Ovary (tissue), 9 donors: Measurements from ENCODE around the gene RAB3IL1. TPM values are rescaled to one million over a fixed set of nuclear protein-coding genes. Genes with fewer than 3 reads are reported as not detected.
"Not testable (repeated sequence)": the region's sequence is repeated elsewhere in the genome, so short reads cannot be mapped to it uniquely, and the experiment has no call there.

ENCODE experiments used
- DNase-seq, 5 donors: peaks; one replicate each; pipeline ENCODE4 v3.0.0-alpha.2; 2019 to 2020
- H3K27ac ChIP-seq, 2 donors: fragments of 200-600 bp; one replicate each; pipeline versions ENCODE4 v1.5.1 to v1.8.0; 2019 to 2022
- H3K27me3 ChIP-seq: fragments of 200-600 bp; one replicate; pipeline ENCODE4 v1.8.0; 2022
- H3K36me3 ChIP-seq: fragments of 200-600 bp; sonication (generic); one replicate; pipeline ENCODE4 v1.5.1; 2019
- H3K4me1 ChIP-seq: one replicate; pipeline ENCODE4 v1.8.1; 2013; ENCODE audit warnings: mild to moderate bottlenecking, moderate library complexity; ENCODE audit not compliant: insufficient read depth
- H3K4me3 ChIP-seq: fragments of 200-600 bp; sonication (generic); one replicate; pipeline ENCODE4 v1.5.1; 2017
- H3K9me3 ChIP-seq, 2 donors: fragments of 200-600 bp in 1 of 2; sonication (generic) in 1 of 2; one replicate each; pipeline versions ENCODE4 v1.5.1 to v1.8.1; 2013 to 2019; ENCODE audit warnings: mild to moderate bottlenecking in 1 of 2, moderate library complexity in 1 of 2
- EP300 ChIP-seq: sonication (generic); formaldehyde crosslinking; IDR thresholded peaks from one replicate; pipeline ENCODE4 v1.6.1; 2017; ENCODE audit warnings: antibody characterized with exemption
- POLR2A ChIP-seq: fragments of 450-650 bp; IDR thresholded peaks from one replicate; pipeline ENCODE4 v1.6.1; 2017; ENCODE audit warnings: antibody characterized with exemption, mild to moderate bottlenecking, moderate library complexity
- WGBS, 3 donors: extraction: QIAGEN DNeasy Blood & Tissue Kit in 1 of 3; methylation state at CpG; one replicate each; pipeline versions ENCODE4 v1.1.5 to v1.1.7; 2013 to 2017; 5-methylcytosine and 5-hydroxymethylcytosine counted together
- intact Hi-C, 4 donors: fragments of 100-400 bp; cut with DNase I; formaldehyde crosslinking; loops; one replicate each; pipeline versions ENCODE4 v1.11.0 to v1.15.1; 2022 to 2023
- polyA plus RNA-seq, 2 donors: library from polyadenylated mRNA; stranded (reverse); fragments of 200-250 nt in 1 of 2; fragments of 350-450 nt in 1 of 2; fragmentation: Illumina TruSeq in 1 of 2; extraction: RNeasy Lipid Tissue Mini Kit (QIAGEN cat#74804) in 1 of 2; gene quantifications; one replicate each; pipeline ENCODE4 v1.2.3, GENCODE V29; 2013 to 2014
- total RNA-seq, 7 donors: library from RNA; depleted of rRNA in 2 of 7; stranded (reverse); fragments of >200 nt in 2 of 7; fragmentation: NEBNext Ultra II Directional in 3 of 7; extraction: Animal tissue kit (Norgen Biotek cat#: 25700) in 3 of 7; gene quantifications; one replicate each; pipeline versions ENCODE4 v1.1.0 to v1.2.4, GENCODE V29; 2016 to 2023
- TF ChIP-seq, protein P1 (sequence below), 3 donors: fragments of 450-650 bp in 2 of 3; fragments of 200-600 bp in 1 of 3; IDR thresholded peaks; one replicate each; pipeline versions ENCODE4 v1.5.1 to v1.8.0; 2016 to 2022; ENCODE audit warnings: antibody characterized with exemption in 3 of 3, mild to moderate bottlenecking in 1 of 3
- donor health status: DM: no; HTN: no; CAD: no; lungs with moderate emphysema.
- donor health status: DM: no; HTN: no; CAD: no.
- donor health status: Bipolar disorder and iron deficiency.
- donor health status: DM: yes; HTN: yes; CAD: no.
- donor health status: DM: no; HTN: no; CAD: no.
- donor health status: DM: yes; HTN: yes; CAD: no.

RAB3IL1 gene
- total and polyA plus RNA-seq, 9 donors = 4.5 to 90.0 (median 52.9) TPM

DNA sequence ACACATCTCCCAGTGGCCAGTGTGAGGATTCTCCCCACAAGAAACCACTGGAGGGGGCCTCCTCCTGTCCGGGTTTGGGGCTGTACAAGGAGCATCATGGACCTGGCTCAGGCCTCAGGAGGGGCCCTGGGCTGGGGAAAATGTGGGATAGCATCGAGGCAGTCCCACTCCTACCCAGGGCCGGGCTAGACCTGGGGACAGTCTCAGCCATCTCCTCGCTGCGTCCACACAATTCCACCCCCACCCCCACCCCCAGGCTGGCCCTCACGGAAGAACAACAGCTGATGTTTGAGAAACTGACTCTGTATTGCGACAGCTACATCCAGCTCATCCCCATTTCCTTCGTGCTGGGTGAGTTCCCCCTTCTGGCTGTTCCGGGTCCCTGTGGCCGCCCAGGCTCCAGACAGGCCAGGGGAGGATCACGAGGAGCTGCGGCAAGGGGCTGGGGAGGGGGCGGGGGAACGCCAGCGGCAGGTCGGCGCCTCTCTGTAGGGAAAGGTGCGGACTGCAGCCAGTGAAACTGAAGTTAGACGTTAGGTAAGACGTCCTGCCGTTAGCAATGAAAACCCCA is 37.6 kb upstream of the RAB3IL1 start:
- peak overlapping the region; percentile 35 to 75 for H3K27ac ChIP-seq
- TF ChIP-seq EP300 (no peak), POLR2A (peak; percentile 53)
- TF ChIP-seq, protein P1, sequence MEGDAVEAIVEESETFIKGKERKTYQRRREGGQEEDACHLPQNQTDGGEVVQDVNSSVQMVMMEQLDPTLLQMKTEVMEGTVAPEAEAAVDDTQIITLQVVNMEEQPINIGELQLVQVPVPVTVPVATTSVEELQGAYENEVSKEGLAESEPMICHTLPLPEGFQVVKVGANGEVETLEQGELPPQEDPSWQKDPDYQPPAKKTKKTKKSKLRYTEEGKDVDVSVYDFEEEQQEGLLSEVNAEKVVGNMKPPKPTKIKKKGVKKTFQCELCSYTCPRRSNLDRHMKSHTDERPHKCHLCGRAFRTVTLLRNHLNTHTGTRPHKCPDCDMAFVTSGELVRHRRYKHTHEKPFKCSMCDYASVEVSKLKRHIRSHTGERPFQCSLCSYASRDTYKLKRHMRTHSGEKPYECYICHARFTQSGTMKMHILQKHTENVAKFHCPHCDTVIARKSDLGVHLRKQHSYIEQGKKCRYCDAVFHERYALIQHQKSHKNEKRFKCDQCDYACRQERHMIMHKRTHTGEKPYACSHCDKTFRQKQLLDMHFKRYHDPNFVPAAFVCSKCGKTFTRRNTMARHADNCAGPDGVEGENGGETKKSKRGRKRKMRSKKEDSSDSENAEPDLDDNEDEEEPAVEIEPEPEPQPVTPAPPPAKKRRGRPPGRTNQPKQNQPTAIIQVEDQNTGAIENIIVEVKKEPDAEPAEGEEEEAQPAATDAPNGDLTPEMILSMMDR (IDR thresholded peaks at IDR 0.05) = peak in 2 of 3 donors; percentile 11 to 32
- H3K4me1 ChIP-seq = peaks cover 7% of the 10 kb centered on the region
- 6 to 10% (median 9%) methylated on average over 19 to 21 of the region's 21 CpGs for WGBS, 3 donors
- no peaks in the 10 kb centered on the region for H3K36me3 ChIP-seq
- H3K9me3 ChIP-seq = no peaks in the 10 kb centered on the region
- H3K27me3 ChIP-seq = no peaks in the 10 kb centered on the region
- intact Hi-C loops = loop anchor here in 3 of 4 donors (5.0 to 10.0 kb wide), 2 partner anchors 127 to 130 kb away; no protein-coding TSS in a partner anchor
- DNase-seq = peak; percentile 72 to 81 (median 73)
- H3K4me3 ChIP-seq = peak overlapping the region; percentile 47

DNA sequence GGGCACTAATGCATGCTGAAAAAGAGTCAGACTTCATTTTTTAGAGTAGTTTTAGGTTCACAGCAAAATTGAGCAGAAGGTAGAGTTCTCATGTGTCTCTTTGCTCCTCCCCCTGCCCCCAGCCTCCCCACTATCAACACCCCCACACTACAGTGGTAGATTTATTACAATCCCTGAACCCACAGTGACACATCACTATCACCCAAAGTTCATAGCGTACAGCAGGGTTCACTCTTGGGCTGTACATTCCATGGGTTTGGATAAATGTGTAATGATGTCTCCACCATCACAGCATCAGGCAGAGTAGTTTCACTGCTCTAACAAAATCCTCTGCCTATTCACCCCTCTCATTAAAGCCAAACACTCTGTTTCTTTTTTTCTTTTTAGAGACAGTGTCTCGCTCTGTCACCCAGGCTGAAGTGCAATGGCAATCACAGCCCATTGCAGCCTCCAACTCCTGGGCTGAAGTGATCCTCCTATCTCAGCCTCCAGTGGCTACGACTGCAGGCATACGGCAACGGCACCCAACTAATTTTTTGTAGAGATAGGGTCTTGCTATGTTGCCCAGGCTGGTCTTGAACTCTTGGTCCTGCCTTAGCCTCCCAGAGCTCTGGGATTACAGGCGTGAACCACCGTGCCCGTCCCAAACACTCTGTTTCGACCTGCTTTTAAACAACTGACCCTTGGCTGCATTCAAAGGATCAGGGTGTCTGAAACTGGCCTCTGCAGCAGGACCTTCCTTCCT is 36.9 kb upstream of the RAB3IL1 start:
- peak overlapping the region in 1 of 2 donors; percentile 75 for H3K27ac ChIP-seq
- WGBS, 3 donors = 86 to 94% (median 89%) methylated on average over 9 of the region's 9 CpGs
- H3K4me3 ChIP-seq = no peak overlapping the region
- H3K36me3 ChIP-seq = no peaks in the 10 kb centered on the region
- peaks cover 7% of the 10 kb centered on the region for H3K4me1 ChIP-seq
- intact Hi-C loops = loop anchor here in 2 of 4 donors (10.0 kb wide), 1 partner anchor 131 kb away; no protein-coding TSS in a partner anchor
- H3K9me3 ChIP-seq = no peaks in the 10 kb centered on the region
- H3K27me3 ChIP-seq = no peaks in the 10 kb centered on the region
- DNase-seq = no peak
- TF ChIP-seq EP300 (no peak), POLR2A (no peak)
- TF ChIP-seq, protein P1 (IDR thresholded peaks at IDR 0.05) = no peak

DNA sequence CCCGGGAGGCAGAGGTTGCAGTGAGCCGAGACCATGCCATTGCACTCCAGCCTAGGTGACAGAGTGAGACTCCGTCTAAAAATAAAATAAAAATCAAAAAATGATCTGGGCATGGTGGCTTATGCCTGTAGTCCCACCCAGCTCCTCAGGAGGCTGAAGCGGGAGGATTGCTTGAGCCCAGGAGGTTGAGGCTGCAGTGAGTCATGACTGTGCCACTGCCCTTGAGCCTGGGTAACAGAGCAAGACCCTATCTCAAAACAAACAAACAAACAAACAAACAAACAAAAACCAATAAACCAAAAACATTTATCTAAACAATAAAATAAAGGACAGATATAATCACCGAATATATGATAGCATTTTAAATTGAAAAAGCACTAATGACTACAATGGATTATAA is 36.3 kb upstream of the RAB3IL1 start:
- peak in 1 of 5 donors; percentile 30 for DNase-seq
- H3K4me3 ChIP-seq, H3K4me1 ChIP-seq, H3K27me3 ChIP-seq, H3K9me3 ChIP-seq, H3K27ac ChIP-seq, H3K36me3 ChIP-seq: not testable (repeated sequence)
- intact Hi-C loops = loop anchor here in 2 of 4 donors (10.0 kb wide), 1 partner anchor 131 kb away; no protein-coding TSS in a partner anchor
- 88 to 92% (median 90%) methylated on average over 5 of the region's 5 CpGs for WGBS, 3 donors

DNA sequence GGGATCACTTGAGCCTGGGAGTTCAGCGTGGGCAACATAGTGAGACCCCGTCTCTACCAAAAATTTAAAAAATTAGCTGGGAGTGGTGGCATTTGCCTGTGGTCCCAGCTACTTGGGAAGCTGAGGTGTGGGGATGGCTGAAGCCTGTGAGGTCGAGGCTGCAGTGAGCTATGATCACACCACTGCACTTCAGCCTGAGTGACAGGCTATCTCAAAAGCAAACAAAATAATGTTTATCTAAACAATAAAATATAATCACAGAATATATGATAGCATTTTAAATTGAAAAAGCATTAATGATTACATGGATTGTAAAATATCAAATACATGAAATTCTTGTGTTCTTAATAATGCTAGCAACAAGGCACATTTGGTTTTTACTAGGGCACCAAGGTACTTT is 35.5 kb upstream of the RAB3IL1 start:
- TF ChIP-seq POLR2A = no peak
- no peak for TF ChIP-seq EP300
- TF ChIP-seq, protein P1 (IDR thresholded peaks at IDR 0.05) = no peak
- DNase-seq = no peak
- Histone ChIP-seq H3K4me1 (peaks cover 11% of the 10 kb centered on the region), H3K27me3 (no peaks in the 10 kb centered on the region), H3K9me3 (no peaks in the 10 kb centered on the region), H3K36me3 (no peaks in the 10 kb centered on the region), H3K4me3 (no peak overlapping the region), H3K27ac (no peak overlapping the region)
- intact Hi-C loops = loop anchor here in 2 of 4 donors (10.0 kb wide), 1 partner anchor 132 kb away; no protein-coding TSS in a partner anchor
- WGBS, 3 donors = 92 to 95% (median 92%) methylated on average over 3 of the region's 3 CpGs
